ENCODE results near the gene TLE1. TPM values are rescaled to one million over a fixed set of nuclear protein-coding genes. Genes with fewer than 3 reads are reported as not detected.

The TLE1 gene
- polyA plus RNA-seq, 3 donors = 0.46 to 2.5 (median 1.2) TPM

GRCh38 chr9:81574405-81574804, 114.9 kb downstream of the TLE1 start:
- Histone ChIP-seq H3K9ac (ENCODE audit: insufficient read depth, low read length, poor library complexity, severe bottlenecking) (no peak overlapping the region), H2AFZ (ENCODE audit: insufficient read depth, low read depth, low read length, poor library complexity, severe bottlenecking) (no peak overlapping the region), H3K36me3 (replicated peaks in 1 of 2; ENCODE audit: control insufficient read depth in 1 of 2, insufficient read depth in 2 of 2, low read length in 2 of 2) (no peaks in the 10 kb centered on the region), H3K27ac (ENCODE audit: low read depth in 1 of 2, low read length in 2 of 2) (no peak overlapping the region), H3K4me3 (replicated peaks in 1 of 3; ENCODE audit: low read depth in 2 of 3, low read length in 3 of 3) (no peak overlapping the region), H3K4me2 (replicated peaks; ENCODE audit: extremely low read depth, low read length, poor library complexity, severe bottlenecking) (no peak overlapping the region), H3K4me1 (ENCODE audit: control insufficient read depth in 1 of 2, insufficient read depth in 2 of 2, low read length in 2 of 2) (no peaks in the 10 kb centered on the region), H3K79me2 (ENCODE audit: insufficient read depth, low read length) (no peaks in the 10 kb centered on the region), H3K27me3 (ENCODE audit: control insufficient read depth in 2 of 2, insufficient read depth in 2 of 2, low read length in 2 of 2) (no peaks in the 10 kb centered on the region), H3K9me3 (replicated peaks in 1 of 2; ENCODE audit: control insufficient read depth in 1 of 2, insufficient read depth in 1 of 2, low read length in 2 of 2) (no peaks in the 10 kb centered on the region), H4K20me1 (ENCODE audit: insufficient read depth, low read length) (no peaks in the 10 kb centered on the region)
- Mint-ChIP-seq H3K9me3 (peaks cover 0 to 3% (median 0%) of the 10 kb centered on the region in 7 donors), H3K27me3 (ENCODE audit: low read depth in 3 of 3) (peaks cover 0 to 2% (median 0%) of the 10 kb centered on the region in 3 donors), H3K4me3 (no peak overlapping the region), H3K4me1 (peaks cover 10% of the 10 kb centered on the region), H3K36me3 (no peaks in the 10 kb centered on the region), H3K27ac (no peak overlapping the region)
- no CpG with 5 or more reads among the region's 2 CpGs for WGBS (ENCODE audit: insufficient coverage)
- intact Hi-C loops (cut with micrococcal nuclease) = no loop called here
- no peak for DNase-seq
- TF ChIP-seq, protein P1, sequence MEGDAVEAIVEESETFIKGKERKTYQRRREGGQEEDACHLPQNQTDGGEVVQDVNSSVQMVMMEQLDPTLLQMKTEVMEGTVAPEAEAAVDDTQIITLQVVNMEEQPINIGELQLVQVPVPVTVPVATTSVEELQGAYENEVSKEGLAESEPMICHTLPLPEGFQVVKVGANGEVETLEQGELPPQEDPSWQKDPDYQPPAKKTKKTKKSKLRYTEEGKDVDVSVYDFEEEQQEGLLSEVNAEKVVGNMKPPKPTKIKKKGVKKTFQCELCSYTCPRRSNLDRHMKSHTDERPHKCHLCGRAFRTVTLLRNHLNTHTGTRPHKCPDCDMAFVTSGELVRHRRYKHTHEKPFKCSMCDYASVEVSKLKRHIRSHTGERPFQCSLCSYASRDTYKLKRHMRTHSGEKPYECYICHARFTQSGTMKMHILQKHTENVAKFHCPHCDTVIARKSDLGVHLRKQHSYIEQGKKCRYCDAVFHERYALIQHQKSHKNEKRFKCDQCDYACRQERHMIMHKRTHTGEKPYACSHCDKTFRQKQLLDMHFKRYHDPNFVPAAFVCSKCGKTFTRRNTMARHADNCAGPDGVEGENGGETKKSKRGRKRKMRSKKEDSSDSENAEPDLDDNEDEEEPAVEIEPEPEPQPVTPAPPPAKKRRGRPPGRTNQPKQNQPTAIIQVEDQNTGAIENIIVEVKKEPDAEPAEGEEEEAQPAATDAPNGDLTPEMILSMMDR (IDR thresholded peaks at IDR 0.05) = no peak

- H3K4me1 Mint-ChIP-seq = peaks cover 10% of the 10 kb centered on the region
- no peak for DNase-seq
- H3K27me3 Mint-ChIP-seq (ENCODE audit: low read depth in 3 of 3) = peaks cover 0 to 2% (median 0%) of the 10 kb centered on the region in 3 donors
- H3K36me3 Mint-ChIP-seq = no peaks in the 10 kb centered on the region
- Histone ChIP-seq H3K79me2 (ENCODE audit: insufficient read depth, low read length) (no peaks in the 10 kb centered on the region), H2AFZ (ENCODE audit: insufficient read depth, low read depth, low read length, poor library complexity, severe bottlenecking) (no peak overlapping the region), H3K27ac (ENCODE audit: low read depth in 1 of 2, low read length in 2 of 2) (no peak overlapping the region), H3K27me3 (ENCODE audit: control insufficient read depth in 2 of 2, insufficient read depth in 2 of 2, low read length in 2 of 2) (no peaks in the 10 kb centered on the region), H3K4me1 (ENCODE audit: control insufficient read depth in 1 of 2, insufficient read depth in 2 of 2, low read length in 2 of 2) (no peaks in the 10 kb centered on the region), H3K9me3 (replicated peaks in 1 of 2; ENCODE audit: control insufficient read depth in 1 of 2, insufficient read depth in 1 of 2, low read length in 2 of 2) (no peaks in the 10 kb centered on the region), H3K4me3 (replicated peaks in 1 of 3; ENCODE audit: low read depth in 2 of 3, low read length in 3 of 3) (no peak overlapping the region), H3K36me3 (replicated peaks in 1 of 2; ENCODE audit: control insufficient read depth in 1 of 2, insufficient read depth in 2 of 2, low read length in 2 of 2) (no peaks in the 10 kb centered on the region), H4K20me1 (ENCODE audit: insufficient read depth, low read length) (no peaks in the 10 kb centered on the region), H3K4me2 (replicated peaks; ENCODE audit: extremely low read depth, low read length, poor library complexity, severe bottlenecking) (no peak overlapping the region), H3K9ac (ENCODE audit: insufficient read depth, low read length, poor library complexity, severe bottlenecking) (no peak overlapping the region)
- peaks cover 0 to 3% (median 0%) of the 10 kb centered on the region in 7 donors for H3K9me3 Mint-ChIP-seq
- H3K27ac Mint-ChIP-seq = no peak overlapping the region
- H3K4me3 Mint-ChIP-seq = no peak overlapping the region
- intact Hi-C loops (cut with micrococcal nuclease) = no loop called here
- 95% methylated on average over 5 of the region's 14 CpGs for WGBS (ENCODE audit: insufficient coverage)
- TF ChIP-seq, protein P1 (IDR thresholded peaks at IDR 0.05) = no peak
Observed at GRCh38 chr9:81573415-81574321, 115.7 kb downstream of the TLE1 start.
